ENCODE measurements around the gene SLC44A3. TPM values are rescaled to one million over a fixed set of nuclear protein-coding genes. Genes with fewer than 3 reads are reported as not detected.
A peak's percentile ranks its signal among the peaks of the same experiment; 100 is the strongest.

The SLC44A3 gene
- polyA plus RNA-seq, 3 donors = 58.6 to 69.8 (median 62.7) TPM

DNA sequence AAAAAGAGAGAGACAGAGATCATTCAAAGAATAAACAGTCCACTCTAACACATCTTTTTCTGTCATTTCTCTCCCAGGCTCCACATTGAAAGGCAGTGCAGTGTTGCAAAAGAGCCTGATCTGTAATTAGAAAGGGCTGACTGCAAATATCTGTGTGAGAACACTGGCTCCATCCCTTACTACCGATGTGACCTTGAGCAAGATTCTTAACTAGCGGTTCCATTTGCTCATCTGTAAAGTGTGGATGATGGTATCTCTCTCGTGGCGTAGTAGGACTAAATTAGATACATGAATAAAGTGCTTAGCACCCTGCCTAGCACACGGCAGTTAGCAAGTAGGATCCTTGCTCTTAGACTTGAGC, 26.9 kb upstream of the SLC44A3 start:
- DNase-seq (ENCODE audit: extremely low read depth in 1 of 11, low read depth in 9 of 11, low spot score in 4 of 11) = no peak

- DNase-seq (ENCODE audit: extremely low read depth in 1 of 11, low read depth in 9 of 11, low spot score in 4 of 11) = no peak
Observed at GRCh38 chr1:94795434-94795833, 24.7 kb upstream of the SLC44A3 start.

GRCh38 chr1:94796266-94796665, 23.9 kb upstream of the SLC44A3 start:
- no peak for DNase-seq (ENCODE audit: extremely low read depth in 1 of 11, low read depth in 9 of 11, low spot score in 4 of 11)

- DNase-seq (ENCODE audit: extremely low read depth in 1 of 11, low read depth in 9 of 11, low spot score in 4 of 11) = no peak
Observed at GRCh38 chr1:94797291-94797690, 22.9 kb upstream of the SLC44A3 start.

DNA sequence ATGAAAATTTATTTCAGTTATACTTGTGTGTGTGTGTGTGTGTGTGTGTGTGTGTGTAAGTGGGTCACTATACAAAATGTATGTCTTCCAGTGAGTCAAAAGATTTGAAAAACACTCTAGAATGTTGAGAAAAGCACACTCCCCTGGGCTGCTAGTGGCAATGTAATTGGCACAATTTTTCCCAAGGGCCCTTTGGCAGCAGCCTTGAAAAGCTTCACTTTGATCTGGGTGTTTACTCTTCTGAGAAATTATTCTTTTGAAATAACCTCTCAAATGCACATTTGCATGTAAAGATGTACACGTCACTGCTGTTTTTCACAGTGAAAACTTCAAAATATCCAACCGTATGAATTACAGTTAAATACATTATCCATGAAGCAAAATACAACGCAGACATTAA, 22.1 kb upstream of the SLC44A3 start:
- no peak for DNase-seq (ENCODE audit: extremely low read depth in 1 of 11, low read depth in 9 of 11, low spot score in 4 of 11)

- DNase-seq (ENCODE audit: extremely low read depth in 1 of 11, low read depth in 9 of 11, low spot score in 4 of 11) = no peak
Observed at GRCh38 chr1:94798462-94798861, 21.7 kb upstream of the SLC44A3 start.

DNA sequence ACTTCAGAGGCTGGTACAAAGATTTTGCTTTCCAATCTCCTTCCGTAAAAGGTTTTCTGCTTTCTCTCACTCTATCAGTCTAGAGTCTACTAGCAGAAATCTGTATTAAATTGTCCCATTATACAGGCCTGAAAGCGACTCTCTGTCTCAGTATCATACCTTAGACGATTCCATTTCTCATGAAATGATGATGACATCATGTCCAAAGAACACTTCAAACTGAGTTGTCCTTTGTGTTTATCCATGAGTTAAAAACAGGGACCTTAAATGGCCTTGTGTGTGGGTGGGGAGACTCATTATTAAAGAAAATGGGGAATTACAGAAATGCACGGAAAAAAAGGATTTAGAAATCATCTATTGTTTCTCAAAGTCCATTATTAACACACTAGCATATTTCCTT, 21.0 kb upstream of the SLC44A3 start:
- no peak for DNase-seq (ENCODE audit: extremely low read depth in 1 of 11, low read depth in 9 of 11, low spot score in 4 of 11)

GRCh38 chr1:94801919-94802546, 18.1 kb upstream of the SLC44A3 start:
- peak in 1 of 11 donors; percentile 59 for DNase-seq (ENCODE audit: extremely low read depth in 1 of 11, low read depth in 9 of 11, low spot score in 4 of 11)

DNA sequence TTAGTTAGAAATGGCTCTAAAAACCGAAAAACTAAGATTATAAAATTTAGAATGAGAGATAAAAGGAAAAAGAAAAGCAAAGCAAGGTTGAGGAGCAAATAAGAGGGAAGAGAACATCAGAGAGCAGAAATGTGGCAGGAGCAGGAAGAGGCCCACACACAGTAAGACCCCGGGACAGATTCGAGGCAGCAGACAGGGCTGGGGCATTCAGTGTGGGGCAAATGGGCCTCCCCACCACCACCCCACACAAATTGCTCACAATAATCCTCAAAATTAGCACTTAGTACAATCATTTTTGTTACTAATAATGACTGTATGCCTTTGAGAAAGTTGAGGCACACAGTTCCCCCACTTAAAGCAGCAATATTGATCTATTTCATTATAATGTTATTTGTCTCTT, 17.1 kb upstream of the SLC44A3 start:
- no peak for DNase-seq (ENCODE audit: extremely low read depth in 1 of 11, low read depth in 9 of 11, low spot score in 4 of 11)

- DNase-seq (ENCODE audit: extremely low read depth in 1 of 11, low read depth in 9 of 11, low spot score in 4 of 11) = peak in 3 of 11 donors; percentile 46 to 66 (median 65)
Observed at GRCh38 chr1:94803517-94804441, 16.4 kb upstream of the SLC44A3 start.

GRCh38 chr1:94804442-94804837, 15.7 kb upstream of the SLC44A3 start:
- no peak for DNase-seq (ENCODE audit: extremely low read depth in 1 of 11, low read depth in 9 of 11, low spot score in 4 of 11)

DNA sequence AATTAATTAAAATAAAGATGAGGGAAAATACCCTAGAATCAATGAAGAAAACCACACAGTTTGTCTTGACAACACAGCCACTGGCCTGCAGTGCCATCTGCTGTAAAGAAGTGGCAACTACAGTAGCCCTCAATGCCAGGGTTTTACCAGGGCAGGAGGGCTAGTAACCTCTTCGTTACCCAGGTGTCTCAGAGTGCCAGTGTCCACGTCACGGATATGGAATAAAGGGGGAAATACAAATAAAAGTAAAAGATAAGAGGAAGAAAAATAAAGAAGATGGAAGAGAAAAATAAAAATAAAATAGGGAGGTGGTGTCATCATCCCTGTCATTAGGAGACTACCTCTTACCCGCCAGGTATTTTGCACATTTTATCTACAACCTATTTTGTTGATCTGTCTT, 14.2 kb upstream of the SLC44A3 start:
- peak in 1 of 11 donors; percentile 50 for DNase-seq (ENCODE audit: extremely low read depth in 1 of 11, low read depth in 9 of 11, low spot score in 4 of 11)

DNA sequence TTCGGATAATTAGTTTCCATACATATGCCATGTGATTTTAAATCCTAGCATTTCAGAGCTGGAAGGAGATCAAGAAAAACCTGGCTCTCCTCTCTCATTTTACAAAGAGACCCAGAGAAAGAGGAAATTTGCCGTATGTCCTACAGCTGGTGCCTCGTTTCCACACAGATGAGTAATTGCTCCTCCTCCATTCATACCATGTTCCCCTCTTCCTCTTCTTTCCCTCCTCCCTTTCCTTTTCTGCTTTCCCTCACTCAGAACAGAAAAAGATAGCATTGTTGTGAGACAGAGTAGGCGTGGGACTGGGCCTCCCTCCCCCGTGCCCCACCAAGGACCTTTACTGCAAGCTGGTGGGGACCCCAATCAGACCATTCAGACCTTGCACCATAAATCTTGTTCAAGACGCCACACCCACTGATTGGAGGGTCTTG, 13.7 kb upstream of the SLC44A3 start:
- DNase-seq (ENCODE audit: extremely low read depth in 1 of 11, low read depth in 9 of 11, low spot score in 4 of 11) = no peak

GRCh38 chr1:94807742-94808491, 12.2 kb upstream of the SLC44A3 start:
- no peak for DNase-seq (ENCODE audit: extremely low read depth in 1 of 11, low read depth in 9 of 11, low spot score in 4 of 11)

- DNase-seq (ENCODE audit: extremely low read depth in 1 of 11, low read depth in 9 of 11, low spot score in 4 of 11) = no peak
Observed at GRCh38 chr1:94808669-94809068, 11.5 kb upstream of the SLC44A3 start.

- DNase-seq (ENCODE audit: extremely low read depth in 1 of 11, low read depth in 9 of 11, low spot score in 4 of 11) = no peak
Observed at GRCh38 chr1:94812985-94813384, 7.2 kb upstream of the SLC44A3 start.

- DNase-seq (ENCODE audit: extremely low read depth in 1 of 11, low read depth in 9 of 11, low spot score in 4 of 11) = no peak
Observed at GRCh38 chr1:94816030-94816429, 4.1 kb upstream of the SLC44A3 start.

- DNase-seq (ENCODE audit: extremely low read depth in 1 of 11, low read depth in 9 of 11, low spot score in 4 of 11) = no peak
Observed at GRCh38 chr1:94817712-94818111, 2.4 kb upstream of the SLC44A3 start.

DNA sequence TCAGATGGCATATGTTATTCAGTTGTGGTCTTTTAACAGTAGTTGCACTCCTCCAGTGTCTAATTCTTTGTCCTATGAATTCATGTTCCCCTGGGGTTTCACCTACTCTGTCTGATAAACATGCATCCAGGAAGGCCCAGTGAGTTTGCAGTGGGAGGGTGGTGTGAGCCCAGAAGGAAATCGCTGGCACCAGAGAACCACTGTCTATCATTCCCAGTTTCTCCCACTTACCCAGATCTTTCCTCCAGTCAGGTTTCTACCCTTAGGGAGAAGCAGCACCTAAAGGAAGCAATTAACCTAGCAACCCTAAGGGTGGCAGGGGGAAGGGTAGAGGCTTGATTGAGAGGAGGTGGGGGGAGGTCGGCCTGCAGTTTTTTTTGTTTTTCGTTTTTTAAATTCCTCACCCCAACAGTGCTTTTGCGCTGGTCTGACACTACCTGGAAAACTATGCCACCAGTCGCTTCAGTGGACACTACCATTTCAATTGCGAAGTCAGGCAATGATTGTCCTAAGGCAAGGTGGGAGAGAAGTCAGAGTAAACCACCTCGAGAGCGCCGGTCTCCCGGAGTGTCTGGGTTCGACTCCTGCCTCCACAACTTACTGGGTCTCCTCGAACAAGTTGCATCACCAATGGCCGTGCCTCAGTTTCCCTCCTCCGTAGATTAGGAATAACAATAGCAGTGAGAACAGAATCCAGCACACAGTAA, 766 bp upstream of the SLC44A3 start:
- no peak for DNase-seq (ENCODE audit: extremely low read depth in 1 of 11, low read depth in 9 of 11, low spot score in 4 of 11)

Data from renal cortex interstitium (tissue), 11 donors.